Glutamatergic neuron (in vitro differentiated cells): Measurements from ENCODE around the gene CDH1. TPM values are rescaled to one million over a fixed set of nuclear protein-coding genes. Genes with fewer than 3 reads are reported as not detected.

Experiments used
- DNase-seq: peaks from one replicate; pipeline ENCODE4 v3.0.0; 2022
- H3K27ac Mint-ChIP-seq: one replicate; pipeline ENCODE4 v1.8.0; 2020; ENCODE audit warnings: mild to moderate bottlenecking, mixed read lengths, inconsistent platforms; ENCODE audit not compliant: unreplicated experiment
- H3K27me3 Mint-ChIP-seq: one replicate; pipeline ENCODE4 v1.8.0; 2020; ENCODE audit warnings: mild to moderate bottlenecking, moderate library complexity, mixed read lengths, inconsistent platforms; ENCODE audit not compliant: unreplicated experiment
- H3K36me3 Mint-ChIP-seq: one replicate; pipeline ENCODE4 v1.8.0; 2020; ENCODE audit warnings: mild to moderate bottlenecking, mixed read lengths, inconsistent platforms; ENCODE audit not compliant: unreplicated experiment
- H3K4me1 Mint-ChIP-seq: one replicate; pipeline ENCODE4 v1.8.0; 2020; ENCODE audit warnings: mild to moderate bottlenecking, low read depth, mixed read lengths, inconsistent platforms; ENCODE audit not compliant: unreplicated experiment
- H3K4me3 Mint-ChIP-seq: one replicate; pipeline ENCODE4 v1.8.0; 2020; ENCODE audit warnings: mild to moderate bottlenecking, mixed read lengths, inconsistent platforms; ENCODE audit not compliant: unreplicated experiment
- H3K9me3 Mint-ChIP-seq: one replicate; pipeline ENCODE4 v1.8.0; 2020; ENCODE audit warnings: mild to moderate bottlenecking, moderate library complexity, mixed read lengths, inconsistent platforms; ENCODE audit not compliant: unreplicated experiment
- CTCF ChIP-seq: fragments of 200-600 bp; sonication (generic); IDR thresholded peaks from one replicate; pipeline ENCODE4 v1.5.0; 2021; ENCODE audit not compliant: partially characterized antibody, unreplicated experiment
- total RNA-seq: library from RNA; stranded (reverse); fragmentation: NEBNext Ultra II Directional; extraction: Animal tissue kit (Norgen Biotek cat#: 25700); gene quantifications from one replicate; pipeline ENCODE4 v1.2.1, GENCODE V29; 2021; ENCODE audit not compliant: unreplicated experiment

Gene CDH1
- total RNA-seq, 1 donor from 2014 or later = 1.9 TPM

GRCh38 chr16:68768175-68768574 is 31.1 kb downstream of the CDH1 start:
- H3K9me3 Mint-ChIP-seq = peaks cover 1% of the 10 kb centered on the region
- no peak for DNase-seq
- no peaks in the 10 kb centered on the region for H3K36me3 Mint-ChIP-seq
- TF ChIP-seq CTCF = no peak
- H3K4me1 Mint-ChIP-seq = no peaks in the 10 kb centered on the region
- H3K27ac Mint-ChIP-seq = no peak overlapping the region
- H3K4me3 Mint-ChIP-seq = no peak overlapping the region
- no peaks in the 10 kb centered on the region for H3K27me3 Mint-ChIP-seq

GRCh38 chr16:68768771-68769170 is 31.7 kb downstream of the CDH1 start:
- Mint-ChIP-seq H3K4me1 (no peaks in the 10 kb centered on the region), H3K9me3 (peaks cover 1% of the 10 kb centered on the region), H3K27ac (no peak overlapping the region), H3K4me3 (no peak overlapping the region), H3K36me3 (no peaks in the 10 kb centered on the region), H3K27me3 (no peaks in the 10 kb centered on the region)
- TF ChIP-seq CTCF = no peak
- no peak for DNase-seq

- H3K4me3 Mint-ChIP-seq = no peak overlapping the region
- no peak for TF ChIP-seq CTCF
- no peaks in the 10 kb centered on the region for H3K4me1 Mint-ChIP-seq
- no peak overlapping the region for H3K27ac Mint-ChIP-seq
- no peak for DNase-seq
- no peaks in the 10 kb centered on the region for H3K36me3 Mint-ChIP-seq
- no peaks in the 10 kb centered on the region for H3K27me3 Mint-ChIP-seq
- no peaks in the 10 kb centered on the region for H3K9me3 Mint-ChIP-seq
These were observed 33.6 kb downstream of the CDH1 start for GRCh38 chr16:68770671-68771070.

GRCh38 chr16:68772030-68772681 is 35.1 kb downstream of the CDH1 start:
- Mint-ChIP-seq H3K4me3 (no peak overlapping the region), H3K9me3 (no peaks in the 10 kb centered on the region), H3K27ac (no peak overlapping the region), H3K27me3 (no peaks in the 10 kb centered on the region), H3K36me3 (no peaks in the 10 kb centered on the region), H3K4me1 (no peaks in the 10 kb centered on the region)
- TF ChIP-seq CTCF = no peak
- DNase-seq = no peak

GRCh38 chr16:68772871-68773270 is 35.8 kb downstream of the CDH1 start:
- H3K9me3 Mint-ChIP-seq = no peaks in the 10 kb centered on the region
- no peaks in the 10 kb centered on the region for H3K4me1 Mint-ChIP-seq
- no peak for DNase-seq
- no peak overlapping the region for H3K4me3 Mint-ChIP-seq
- H3K36me3 Mint-ChIP-seq = no peaks in the 10 kb centered on the region
- no peaks in the 10 kb centered on the region for H3K27me3 Mint-ChIP-seq
- TF ChIP-seq CTCF = no peak
- no peak overlapping the region for H3K27ac Mint-ChIP-seq
